Stimulated activated CD8-positive, alpha-beta memory T cell treated with anti-CD3 and anti-CD28 coated beads, Interleukin-4, amount 100 ng/mL, for 4 hours (primary cell): ENCODE measurements around the gene NFIA.

ENCODE experiments used
- DNase-seq, 2 donors: peaks; one replicate each; pipeline ENCODE4 v3.0.0-alpha.2; 2020; ENCODE audit warnings: low read depth in 2 of 2, low spot score in 1 of 2

The NFIA gene

DNA sequence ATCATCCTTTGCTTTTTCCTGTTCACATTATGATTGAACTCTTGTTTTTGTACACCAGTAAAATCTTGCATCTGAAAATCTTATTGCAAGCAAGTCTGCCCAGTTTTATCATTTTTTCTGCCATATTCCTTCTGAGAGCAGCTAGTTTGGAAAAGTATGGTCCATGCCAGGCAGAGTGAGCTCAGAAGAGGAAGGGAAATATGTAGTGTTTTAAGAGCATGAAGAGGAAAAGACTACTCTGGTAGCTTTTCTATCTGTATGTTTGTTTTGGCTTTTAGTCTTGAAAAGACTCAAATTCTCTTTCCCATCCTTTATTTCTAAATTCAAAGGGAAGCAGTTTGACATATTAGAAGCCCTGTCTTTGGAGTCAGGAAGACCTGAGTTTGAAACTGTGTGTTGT is 125.8 kb downstream of the NFIA start:
- no peak for DNase-seq

DNA sequence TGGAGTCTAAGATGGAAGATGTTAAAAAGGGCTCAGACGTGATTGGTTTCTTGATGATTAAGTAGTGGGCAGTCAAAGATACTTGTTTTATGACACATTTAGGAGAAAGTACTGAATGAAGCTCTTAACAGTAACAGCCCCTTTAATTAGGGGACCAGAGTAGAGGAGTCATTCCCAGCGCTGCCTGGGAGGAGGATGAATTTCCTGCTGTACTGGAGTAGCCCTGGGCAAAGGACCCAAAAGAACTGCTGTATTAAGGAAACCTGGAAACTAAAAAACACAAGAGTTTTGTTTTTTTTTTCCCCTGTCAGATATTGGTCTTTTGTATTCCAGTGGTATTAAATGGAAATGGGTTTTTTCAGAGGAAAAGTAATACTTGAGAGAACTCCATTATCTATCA is 126.5 kb downstream of the NFIA start:
- DNase-seq: no peak

DNA sequence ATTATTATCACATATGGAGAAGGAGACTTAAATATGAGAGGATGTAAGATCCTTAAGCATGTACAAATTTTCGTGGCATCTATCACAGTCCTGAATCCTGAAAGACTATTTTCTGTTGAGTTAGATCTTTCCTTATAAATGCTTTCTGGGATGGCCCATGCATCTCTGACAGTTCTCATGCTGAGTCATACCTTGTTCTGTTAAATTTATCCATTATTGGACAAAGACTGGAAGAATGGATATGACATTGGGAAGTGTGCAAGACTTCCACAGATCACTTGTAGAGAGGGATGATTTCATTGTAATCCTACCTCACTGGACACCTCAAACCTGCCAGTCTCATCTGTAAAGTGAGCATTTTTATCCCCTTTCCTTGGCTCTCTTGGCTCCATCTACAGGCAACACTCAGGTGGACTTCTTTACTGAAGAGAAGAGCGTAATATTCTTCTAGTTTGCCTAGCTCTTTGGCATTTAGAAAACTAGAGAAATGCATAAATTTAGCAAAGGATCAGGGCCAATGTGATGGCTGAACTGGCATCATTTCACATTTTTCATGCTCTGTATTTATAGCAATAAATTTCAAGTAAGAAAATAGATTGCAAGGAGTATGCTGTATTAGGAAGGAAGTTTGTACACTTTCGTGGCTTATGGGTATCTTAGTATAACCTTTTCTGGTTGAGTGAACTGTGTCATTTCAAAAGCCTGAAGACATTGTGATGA is 128.2 kb downstream of the NFIA start:
- no peak for DNase-seq

DNA sequence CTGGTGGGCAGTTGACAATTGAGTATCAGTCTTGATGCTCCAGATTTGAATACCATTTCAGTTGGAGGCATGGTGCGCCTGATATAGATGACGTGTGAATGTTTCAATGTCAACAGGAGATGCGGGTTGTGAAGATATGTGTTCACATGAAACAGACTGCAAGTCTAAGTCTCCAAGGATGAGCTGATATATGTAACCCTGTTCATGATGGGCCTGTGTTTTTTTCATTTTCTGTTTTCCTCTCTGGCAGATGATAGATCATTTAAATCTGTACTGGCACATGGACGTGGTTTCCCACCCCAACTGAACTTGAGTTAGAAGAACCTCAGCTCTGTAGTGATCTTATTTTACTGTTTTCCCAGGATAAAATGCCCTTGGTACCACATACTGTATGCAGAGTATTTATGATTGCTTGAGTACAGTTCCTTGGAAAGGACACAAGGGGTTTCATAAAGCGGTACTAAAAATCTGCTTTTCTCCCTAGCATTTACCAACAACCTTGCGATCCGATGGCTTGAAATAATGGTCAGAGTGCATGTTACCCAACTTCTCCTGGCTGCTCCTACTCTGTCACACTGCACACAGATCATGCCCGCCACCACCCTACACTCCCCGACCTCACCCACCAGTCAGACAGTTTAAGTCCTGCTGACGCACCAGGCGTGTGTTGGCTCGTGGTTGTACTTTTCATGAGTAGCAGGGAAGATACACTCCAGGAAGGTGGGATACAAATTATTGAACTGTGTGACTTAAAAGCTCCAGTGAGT is 131.1 kb downstream of the NFIA start:
- DNase-seq: no peak

DNA sequence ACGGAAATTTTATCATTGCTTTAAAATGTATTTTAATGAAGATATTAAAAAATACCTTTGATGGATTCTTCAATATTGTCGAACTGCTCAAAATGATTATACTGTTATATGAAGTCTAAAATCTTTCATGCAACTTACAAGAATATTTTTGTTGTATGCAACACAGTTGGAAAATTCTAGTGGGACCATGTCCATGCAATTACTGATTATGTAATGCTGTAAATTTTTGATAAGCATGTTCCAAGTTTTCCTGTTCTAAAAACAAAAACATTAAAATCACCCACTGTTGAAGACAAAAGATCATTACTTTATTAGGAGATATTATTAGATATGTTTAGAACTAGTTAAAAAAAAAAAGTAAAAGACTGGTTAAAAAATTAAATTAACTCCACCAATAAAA is 132.8 kb downstream of the NFIA start:
- no peak for DNase-seq

DNA sequence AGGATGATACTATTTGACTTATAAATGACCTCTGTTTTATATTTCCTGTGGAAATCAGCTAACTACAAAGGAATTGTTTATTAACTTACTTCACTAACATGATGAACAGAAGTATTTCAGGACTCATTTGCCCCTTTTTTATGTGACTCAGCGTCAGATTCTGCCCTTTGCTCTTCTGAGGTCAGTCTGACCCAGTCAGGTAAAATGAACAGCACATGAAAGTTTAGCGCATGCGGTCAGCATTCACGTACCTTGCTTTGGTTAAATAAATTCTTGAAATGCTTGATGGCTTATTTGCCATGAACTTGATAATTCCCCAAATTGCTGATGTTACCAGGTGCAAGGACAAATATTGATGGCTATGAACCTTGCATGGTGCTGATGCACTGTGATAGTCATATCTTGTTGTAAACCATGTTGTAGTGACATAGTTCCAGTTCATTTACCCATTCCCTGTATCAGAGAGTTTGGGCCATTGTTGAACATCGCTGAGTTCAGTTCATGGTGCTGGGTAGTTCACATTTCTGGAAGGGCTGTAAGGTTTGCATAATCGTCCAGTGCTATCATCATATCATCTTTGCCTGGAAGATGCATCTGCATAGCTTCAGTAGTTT is 133.4 kb downstream of the NFIA start:
- no peak for DNase-seq

DNA sequence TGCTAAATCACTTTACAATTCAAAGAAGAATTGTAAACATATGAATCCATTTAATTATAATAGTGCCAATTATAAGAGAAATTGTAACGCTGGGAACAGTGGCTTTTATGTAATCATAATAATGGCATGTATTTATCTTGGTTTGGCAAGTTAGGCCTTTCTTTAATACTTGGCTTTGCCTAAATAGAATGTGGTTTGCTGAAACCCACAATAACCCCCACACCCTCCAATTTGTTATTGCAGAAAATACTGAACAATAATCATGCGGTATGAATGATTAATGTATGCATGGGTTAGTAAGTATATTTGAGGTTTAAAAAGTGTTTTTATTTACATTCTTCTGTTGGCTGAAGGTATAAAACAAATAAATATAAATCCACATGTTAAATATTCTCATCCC is 138.2 kb downstream of the NFIA start:
- no peak for DNase-seq

DNA sequence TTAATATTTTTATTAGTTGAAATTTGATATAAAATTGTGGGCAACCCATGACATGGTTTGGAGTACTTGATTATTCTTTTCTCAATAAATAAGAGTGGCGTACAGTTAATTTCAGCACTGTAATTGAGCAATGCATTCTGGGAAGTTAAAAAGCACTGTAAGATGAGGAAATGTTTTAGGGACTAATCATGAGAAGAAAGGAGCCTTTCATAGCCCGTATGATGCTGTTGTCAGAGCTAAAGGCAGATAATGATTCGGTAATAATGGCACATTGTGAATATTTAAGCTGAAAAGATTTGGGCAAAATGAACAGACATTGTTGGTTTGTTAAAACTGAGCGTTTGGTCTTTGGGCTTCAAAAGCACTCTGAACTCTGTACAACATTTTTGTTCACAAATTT is 139.3 kb downstream of the NFIA start:
- DNase-seq: no peak

DNA sequence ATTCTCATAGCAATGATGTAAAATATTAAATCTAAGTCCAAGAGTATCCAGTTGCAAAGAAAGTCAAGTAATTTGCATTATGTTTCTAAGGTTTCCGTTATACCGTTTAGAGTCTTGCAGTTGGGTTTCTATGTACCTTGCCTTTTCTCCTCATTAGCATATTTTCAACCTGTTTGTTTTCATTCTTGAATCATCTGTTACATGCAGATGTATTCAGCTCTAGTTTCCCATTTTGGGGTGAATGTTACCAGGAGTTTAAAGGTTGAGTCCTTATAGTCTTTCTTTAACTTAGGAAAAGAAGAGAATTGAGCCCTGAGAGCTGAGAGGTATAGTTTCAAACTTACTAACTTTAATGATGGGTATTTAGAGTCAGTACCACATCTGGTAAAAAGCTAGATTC is 139.9 kb downstream of the NFIA start:
- no peak for DNase-seq

DNA sequence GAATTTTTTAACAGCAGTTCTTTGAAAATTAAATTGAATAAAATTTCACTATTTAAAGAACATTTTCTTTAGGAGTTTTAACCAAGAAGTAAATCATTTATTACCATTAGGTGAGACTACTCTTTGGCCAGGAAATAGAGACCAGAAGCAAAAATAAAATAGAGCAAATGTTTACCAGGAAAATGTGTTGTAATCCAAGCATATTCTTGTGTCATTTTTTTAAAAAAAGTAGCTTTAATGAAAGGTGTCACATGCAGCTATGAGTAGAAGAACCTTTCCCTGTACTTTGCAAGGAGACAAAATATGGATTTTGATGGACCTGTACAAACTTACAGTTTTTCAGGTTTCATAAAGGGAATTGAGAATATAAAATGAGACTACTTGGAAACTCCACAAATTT is 140.8 kb downstream of the NFIA start:
- DNase-seq: no peak

DNA sequence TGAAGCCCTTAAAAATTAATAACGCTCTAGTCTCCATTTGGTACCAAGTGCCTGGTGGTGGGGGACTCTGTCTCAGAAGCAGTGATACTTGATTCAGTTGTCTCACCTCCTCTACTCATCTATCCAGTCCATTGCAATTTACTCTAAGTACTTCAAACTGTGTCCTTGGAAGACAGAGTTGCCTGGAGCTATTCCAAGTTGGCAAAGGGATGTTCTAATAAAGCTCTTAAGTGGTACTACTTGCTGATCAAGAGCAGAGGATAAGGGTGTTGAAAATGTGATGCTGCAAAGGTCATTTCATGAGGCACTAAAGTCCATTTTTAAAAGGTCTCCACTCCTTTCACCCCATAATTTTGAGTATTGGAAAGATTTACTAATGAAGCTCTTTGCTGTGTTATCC is 142.2 kb downstream of the NFIA start:
- no peak for DNase-seq

DNA sequence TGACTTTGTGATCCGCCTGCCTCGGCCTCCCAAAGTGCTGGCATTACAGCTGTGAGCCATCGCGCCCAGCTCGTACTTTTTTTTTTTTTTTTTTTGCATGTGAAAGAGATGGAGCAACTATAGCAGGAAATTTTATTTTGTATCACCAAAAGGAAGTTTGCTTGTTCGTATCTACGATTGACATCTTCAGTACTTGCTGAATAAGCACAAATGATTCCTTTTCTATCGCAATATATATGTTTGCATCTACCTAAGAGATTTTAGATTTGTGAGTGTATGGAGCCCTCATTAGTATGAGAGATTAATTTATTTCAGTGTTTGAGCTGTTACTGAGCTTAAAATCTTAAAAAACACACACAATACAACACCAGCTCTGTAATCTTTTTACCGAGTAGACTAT is 143.1 kb downstream of the NFIA start:
- DNase-seq: no peak

DNA sequence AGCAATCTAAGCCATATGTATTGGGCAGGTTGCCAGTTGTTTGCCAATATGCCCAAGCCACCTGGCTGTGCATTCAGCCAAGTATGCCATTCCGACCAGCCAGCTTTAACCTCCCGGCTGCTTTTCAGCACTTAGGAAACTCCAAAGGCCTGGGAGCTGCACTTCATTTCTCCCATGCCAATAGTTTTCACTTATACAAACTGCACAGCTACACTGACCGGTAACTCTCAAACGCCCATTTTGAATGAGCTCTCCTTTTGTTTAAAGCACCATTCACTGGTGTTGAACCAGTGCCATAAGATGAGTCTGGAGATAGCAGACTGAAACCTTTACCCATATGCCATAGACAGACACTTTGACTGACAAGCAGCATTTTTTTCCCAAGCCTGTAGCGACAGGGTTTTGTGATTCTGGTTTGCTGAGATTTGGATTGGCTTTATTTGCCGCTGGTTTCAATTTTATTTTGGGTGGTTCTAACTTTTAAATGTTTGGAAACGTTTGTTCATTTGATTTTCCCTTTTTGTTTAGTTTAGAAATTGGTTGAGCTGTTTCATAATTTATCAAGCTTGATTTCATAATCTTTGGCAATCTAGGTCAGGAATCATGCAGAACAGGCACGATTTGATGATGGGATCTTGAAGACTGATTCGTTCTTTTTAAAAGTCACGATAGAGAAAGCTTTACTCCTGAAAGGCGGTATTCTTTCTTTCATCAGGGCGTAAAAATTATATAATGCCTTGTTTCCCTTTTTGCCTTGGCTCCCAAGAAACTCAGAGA is 144.6 kb downstream of the NFIA start:
- no peak for DNase-seq

DNA sequence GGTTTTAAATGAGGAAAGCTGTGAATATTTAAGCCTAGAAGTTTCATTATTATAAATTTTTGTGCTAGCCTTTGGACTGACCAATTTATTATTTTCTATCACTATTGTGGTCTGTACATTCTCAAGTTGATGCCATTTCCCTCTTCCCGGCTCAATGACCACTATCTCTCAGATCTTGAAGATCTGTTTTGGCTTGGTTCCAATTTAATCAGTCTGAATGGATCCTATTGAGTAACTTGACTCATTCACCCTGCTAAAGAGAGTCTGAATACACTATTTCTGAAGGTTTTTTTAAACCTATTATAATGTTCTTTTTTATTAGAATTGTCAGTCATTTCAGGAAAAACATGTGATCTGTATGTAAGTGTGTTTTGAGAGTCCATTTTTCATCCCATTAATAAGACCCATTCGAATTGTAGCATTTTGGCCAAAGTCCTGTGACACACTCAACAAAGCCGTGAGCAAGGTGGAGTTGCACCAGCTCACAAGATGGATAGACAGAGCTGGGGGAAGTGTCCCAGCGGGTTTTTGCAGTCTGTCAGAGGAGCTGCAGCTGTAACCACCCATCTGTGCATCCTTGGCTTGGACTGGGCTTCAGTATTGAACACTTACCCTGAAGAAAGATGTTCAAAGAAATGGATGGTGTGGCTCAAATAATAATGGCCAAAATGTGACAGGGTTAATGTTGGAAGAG is 145.6 kb downstream of the NFIA start:
- no peak for DNase-seq

DNA sequence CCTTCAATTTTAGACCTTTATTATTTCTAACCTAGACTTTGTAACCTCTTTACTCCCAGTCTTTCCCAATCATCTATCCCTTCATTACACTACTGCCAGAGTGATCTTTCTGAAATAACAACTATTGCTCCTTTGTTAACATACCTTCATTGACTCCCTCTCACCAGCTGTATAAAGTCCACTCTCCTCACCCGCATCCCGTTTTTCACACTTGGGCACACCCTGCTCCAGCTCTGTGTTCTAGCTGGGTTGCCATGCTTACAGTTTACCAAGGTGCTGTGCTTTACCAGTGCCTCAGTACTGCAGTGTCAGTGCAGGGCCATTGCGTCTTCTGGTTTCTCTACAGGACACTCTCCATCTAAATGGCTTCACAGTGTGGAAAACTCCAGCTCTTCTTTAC is 148.2 kb downstream of the NFIA start:
- no peak for DNase-seq

DNA sequence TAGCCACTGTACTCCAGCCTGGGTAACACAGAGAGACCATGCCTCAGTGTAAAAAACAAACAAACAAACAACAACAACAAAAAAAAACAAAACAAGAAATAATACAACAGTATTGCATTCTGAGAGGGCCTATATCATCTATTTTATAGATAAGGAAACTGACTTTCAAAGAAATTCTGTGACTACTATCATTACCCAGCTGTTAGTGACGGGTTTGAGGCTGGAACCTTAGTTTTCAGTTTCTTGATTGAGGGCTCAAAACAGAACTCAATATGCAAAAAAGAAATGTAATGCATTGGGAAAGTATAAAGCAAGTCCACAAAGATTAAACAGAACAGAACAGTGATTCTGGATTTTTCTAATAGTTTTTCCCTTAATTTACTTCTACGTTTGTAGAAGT is 149.4 kb downstream of the NFIA start:
- DNase-seq: no peak

DNA sequence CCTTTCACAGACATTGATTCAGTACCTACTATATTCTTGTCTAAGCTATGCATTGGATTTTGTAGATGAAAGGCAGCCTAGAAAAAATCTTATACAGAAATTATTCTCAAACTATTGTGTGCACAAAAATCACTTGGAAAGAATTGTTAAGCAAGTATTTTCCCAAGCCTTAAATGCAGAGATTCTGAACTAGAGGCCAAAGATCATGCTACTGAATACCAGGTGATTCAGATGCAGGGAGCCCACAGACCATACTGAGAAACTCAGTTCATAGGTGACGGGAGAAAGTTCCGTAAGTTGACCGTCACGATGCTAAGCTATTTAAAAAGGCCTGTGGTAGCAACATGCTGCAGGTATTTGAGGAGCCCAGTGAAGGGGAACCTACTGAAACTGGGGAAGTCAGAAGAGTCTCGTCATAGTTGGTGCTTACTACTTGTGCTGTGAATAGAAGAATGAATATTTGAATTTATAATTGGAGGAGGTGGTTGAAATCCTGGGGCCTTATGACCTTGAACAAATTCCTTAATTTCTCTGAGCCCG is 150.8 kb downstream of the NFIA start:
- no peak for DNase-seq

DNA sequence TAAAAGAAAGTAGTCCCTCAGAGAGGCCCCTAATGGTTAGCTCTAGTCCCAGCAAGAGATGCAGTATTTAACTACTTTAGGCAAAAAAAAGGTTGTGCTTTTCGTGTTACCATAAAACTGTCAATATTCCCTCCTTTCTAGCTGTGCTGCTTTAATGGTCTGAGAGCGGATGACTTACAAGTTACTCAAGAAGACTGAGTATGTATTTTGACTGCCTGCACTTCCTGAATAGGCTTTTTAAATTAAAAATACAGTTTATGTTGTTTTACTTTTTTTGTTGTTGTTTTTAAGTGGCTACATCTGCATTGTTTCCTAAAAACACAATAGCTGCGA is 152.2 kb downstream of the NFIA start:
- no peak for DNase-seq

DNA sequence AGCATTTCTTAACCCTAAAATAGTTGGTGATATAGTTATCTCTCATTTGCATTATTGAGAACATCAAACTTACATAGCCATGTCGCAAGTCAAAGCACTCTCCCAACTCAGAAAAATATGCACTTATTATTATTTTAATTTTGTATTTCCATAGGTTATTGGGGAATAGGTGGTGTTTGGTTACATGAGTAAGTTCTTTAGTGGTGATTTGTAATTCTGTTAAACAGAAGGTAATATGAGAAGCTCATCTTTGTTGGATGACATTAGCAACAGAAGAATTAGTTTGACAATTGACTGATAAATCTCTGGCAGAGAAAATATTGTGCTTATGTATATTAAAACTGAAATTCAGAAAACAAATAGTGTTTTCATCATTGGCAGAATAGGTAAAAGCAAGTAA is 154.8 kb downstream of the NFIA start:
- no peak for DNase-seq

DNA sequence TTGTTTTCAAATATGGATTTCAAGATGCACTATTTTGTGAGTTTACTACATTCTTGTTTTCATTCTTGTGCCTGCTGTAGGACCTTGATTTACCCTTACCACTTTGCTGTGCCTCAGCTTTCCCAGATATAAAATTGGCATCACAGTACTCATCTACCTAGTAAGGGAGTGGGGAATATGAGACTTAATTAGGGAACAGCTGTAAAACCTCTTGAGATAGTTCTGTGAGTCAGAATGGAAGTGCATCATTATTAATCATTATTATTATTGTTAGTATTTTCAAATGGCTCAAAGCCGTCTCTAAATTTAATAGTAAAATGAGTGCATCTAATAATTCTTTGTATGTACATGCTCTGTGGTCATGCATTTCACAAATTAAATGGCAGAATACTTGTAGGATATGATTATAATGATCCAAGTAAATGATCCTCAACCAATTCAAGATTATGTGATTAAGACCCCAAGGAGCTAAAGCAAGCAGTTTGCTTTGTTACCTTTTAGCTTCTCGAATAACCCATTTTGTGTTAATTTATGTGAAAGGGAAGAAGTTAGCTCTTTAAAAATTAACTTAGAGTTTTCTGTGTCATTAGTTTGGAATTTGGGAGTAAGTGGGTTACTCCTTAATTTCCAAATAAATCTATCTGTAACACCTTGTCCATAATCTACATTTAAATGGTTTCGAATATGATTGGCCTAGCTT is 155.4 kb downstream of the NFIA start:
- DNase-seq: no peak

DNA sequence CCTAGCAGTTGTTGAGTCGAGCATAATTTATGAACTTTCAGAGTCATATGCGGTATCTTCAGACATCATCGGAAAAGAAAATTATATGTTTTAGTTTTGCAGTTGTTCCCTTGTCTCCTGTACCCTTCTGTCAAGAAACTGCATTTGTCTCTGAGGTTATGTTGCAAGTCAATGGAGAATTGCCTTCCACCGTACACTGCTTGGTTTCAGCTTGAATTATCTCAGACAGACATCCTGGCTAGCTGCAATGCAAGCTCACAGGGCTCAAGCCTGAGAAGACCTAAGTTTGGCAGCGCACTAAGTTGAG is 156.0 kb downstream of the NFIA start:
- DNase-seq: no peak
